Keratinocyte (primary cell): ENCODE data around the gene SMARCA2. TPM values are rescaled to one million over a fixed set of nuclear protein-coding genes. Genes with fewer than 3 reads are reported as not detected.

Source experiments
- DNase-seq: peaks from one replicate; pipeline ENCODE4 v3.0.0-alpha.2; 2011; ENCODE audit warnings: low read depth, missing footprints, low spot score
- FAIRE-seq: peaks from 2 replicates; lab custom pipeline; 2011; peaks lifted over from hg19 to GRCh38; lab: Jason Lieb, UNC
- H2AFZ ChIP-seq: 2 replicates; pipeline ENCODE4 v1.6.0; 2012; ENCODE audit warnings: low read length, control low read depth, inconsistent platforms; ENCODE audit not compliant: control insufficient read depth
- H3K27ac ChIP-seq: 2 replicates; pipeline ENCODE4 v1.5.1; 2011; ENCODE audit warnings: low read length; ENCODE audit not compliant: control insufficient read depth, insufficient read depth
- H3K27me3 ChIP-seq: 3 replicates; pipeline ENCODE4 v1.6.0; 2011; ENCODE audit warnings: low read length; ENCODE audit not compliant: control insufficient read depth, insufficient read depth; ENCODE audit errors: extremely low read depth
- H3K36me3 ChIP-seq, 2 experiments: 2 replicates in 1 of 2; 3 replicates in 1 of 2; pipeline ENCODE4 v1.5.1; 2011; ENCODE audit warnings: low read length in 2 of 2, mild to moderate bottlenecking in 1 of 2; ENCODE audit not compliant: control insufficient read depth in 2 of 2, insufficient read depth in 2 of 2; ENCODE audit errors: extremely low read depth in 1 of 2
- H3K4me1 ChIP-seq: 3 replicates; pipeline ENCODE4 v1.5.1; 2011; ENCODE audit warnings: low read length; ENCODE audit not compliant: control insufficient read depth, insufficient read depth; ENCODE audit errors: extremely low read depth
- H3K4me2 ChIP-seq: 3 replicates; pipeline ENCODE4 v1.6.0; 2011; ENCODE audit warnings: low read depth, low read length; ENCODE audit not compliant: control insufficient read depth, insufficient read depth; ENCODE audit errors: extremely low read depth
- H3K4me3 ChIP-seq, 3 experiments: fragments of 200-600 bp in 1 of 3; sonication (generic) in 1 of 3; 2 replicates in 2 of 3; 3 replicates in 1 of 3; pipeline ENCODE4 v1.5.1; 2011 to 2016; ENCODE audit warnings: low read length in 3 of 3, mild to moderate bottlenecking in 3 of 3, control low read depth in 2 of 3, inconsistent platforms in 1 of 3, low read depth in 1 of 3, mixed read lengths in 1 of 3, mixed run types in 1 of 3, moderate library complexity in 1 of 3; ENCODE audit not compliant: control insufficient read depth in 2 of 3, insufficient read depth in 2 of 3; ENCODE audit errors: extremely low read depth in 1 of 3
- H3K79me2 ChIP-seq: 2 replicates; pipeline ENCODE4 v1.6.0; 2012; ENCODE audit warnings: low read length; ENCODE audit not compliant: control insufficient read depth, insufficient read depth
- H3K9ac ChIP-seq: 3 replicates; pipeline ENCODE4 v1.6.0; 2011; ENCODE audit warnings: low read length; ENCODE audit not compliant: control insufficient read depth, insufficient read depth; ENCODE audit errors: extremely low read depth
- H3K9me1 ChIP-seq: 3 replicates; pipeline ENCODE4 v1.6.0; 2011; ENCODE audit warnings: low read length; ENCODE audit not compliant: control insufficient read depth, insufficient read depth; ENCODE audit errors: extremely low read depth
- H3K9me3 ChIP-seq: 2 replicates; pipeline ENCODE4 v1.5.1; 2012; ENCODE audit warnings: low read depth, low read length; ENCODE audit not compliant: control insufficient read depth
- H4K20me1 ChIP-seq: 3 replicates; pipeline ENCODE4 v1.6.0; 2011; ENCODE audit warnings: low read length; ENCODE audit not compliant: control insufficient read depth, insufficient read depth; ENCODE audit errors: extremely low read depth
- EZH2 ChIP-seq: IDR thresholded peaks from one replicate; pipeline ENCODE4 v1.6.1; 2012; ENCODE audit warnings: inconsistent platforms, mild to moderate bottlenecking, low read length, moderate library complexity
- dilution Hi-C: fragments of 300-500 bp; cut with MboI; formaldehyde crosslinking; loops from one replicate; pipeline ENCODE4 v1.7.0; 2020; ENCODE audit warnings: low sequenced_read_pairs; ENCODE audit not compliant: extremely low pct_ligation_motif_present
- polyA plus RNA-seq, 5 experiments: library from polyadenylated mRNA; depleted of rRNA in 3 of 5; stranded (reverse) in 3 of 5; stranded (forward) in 1 of 5; unstranded in 1 of 5; fragments of >200 nt; gene quantifications; 1 replicate in 1 of 5; 2 replicates in 3 of 5; 3 replicates in 1 of 5; pipeline versions ENCODE4 v1.2.1 to v1.2.3, GENCODE V29; 2011 to 2012; ENCODE audit warnings: missing spikeins in 2 of 5, low read depth in 1 of 5, low replicate concordance in 1 of 5
- TF ChIP-seq, protein P1 (sequence below), 3 experiments: IDR thresholded peaks in 1 of 3; conservative IDR thresholded peaks in 1 of 3; optimal IDR thresholded peaks in 1 of 3; 2 replicates in 2 of 3; 3 replicates in 1 of 3; pipeline versions ENCODE3 to v1.5.1; 2011; ENCODE audit warnings: low read length in 3 of 3, mild to moderate bottlenecking in 3 of 3, moderate library complexity in 2 of 3, control low read depth in 1 of 3, inconsistent platforms in 1 of 3; ENCODE audit not compliant: insufficient read depth in 2 of 3; ENCODE audit errors: extremely low read depth in 1 of 3

SMARCA2 gene
- polyA plus RNA-seq, 1 donor (not counting 4 experiments of a cell fraction or from before 2014, with no cell fraction given), result 39.0 TPM

DNA sequence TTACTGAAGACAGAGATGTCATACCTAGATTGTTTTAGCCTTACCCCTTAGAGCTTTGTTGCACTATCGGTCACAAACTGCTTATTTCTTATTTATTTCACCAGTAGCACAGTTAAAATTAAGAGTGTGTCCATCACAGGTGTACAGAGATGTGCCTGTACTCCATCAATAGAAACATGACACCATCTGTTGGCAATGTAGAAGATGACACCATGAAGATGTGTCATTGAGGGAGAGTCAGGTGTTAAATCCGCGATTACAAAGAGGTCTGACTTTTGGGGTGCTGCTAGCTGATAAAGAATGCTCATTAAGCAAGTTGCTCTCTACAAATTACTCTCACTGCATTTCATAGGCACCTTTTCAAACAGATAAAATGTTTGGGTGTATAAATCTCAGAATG lies 164.4 kb downstream of the SMARCA2 start:
- Histone ChIP-seq H3K9ac (no peak overlapping the region), H4K20me1 (no peaks in the 10 kb centered on the region), H3K4me2 (no peak overlapping the region), H3K9me1 (no peaks in the 10 kb centered on the region), H2AFZ (no peak overlapping the region), H3K4me1 (peaks cover 3% of the 10 kb centered on the region), H3K4me3 (no peak overlapping the region), H3K27ac (no peak overlapping the region), H3K27me3 (no peaks in the 10 kb centered on the region), H3K36me3 (no peaks in the 10 kb centered on the region), H3K79me2 (no peaks in the 10 kb centered on the region), H3K9me3 (no peaks in the 10 kb centered on the region)
- FAIRE-seq (peak; percentile 44), DNase-seq (no peak)
- TF ChIP-seq, protein P1, sequence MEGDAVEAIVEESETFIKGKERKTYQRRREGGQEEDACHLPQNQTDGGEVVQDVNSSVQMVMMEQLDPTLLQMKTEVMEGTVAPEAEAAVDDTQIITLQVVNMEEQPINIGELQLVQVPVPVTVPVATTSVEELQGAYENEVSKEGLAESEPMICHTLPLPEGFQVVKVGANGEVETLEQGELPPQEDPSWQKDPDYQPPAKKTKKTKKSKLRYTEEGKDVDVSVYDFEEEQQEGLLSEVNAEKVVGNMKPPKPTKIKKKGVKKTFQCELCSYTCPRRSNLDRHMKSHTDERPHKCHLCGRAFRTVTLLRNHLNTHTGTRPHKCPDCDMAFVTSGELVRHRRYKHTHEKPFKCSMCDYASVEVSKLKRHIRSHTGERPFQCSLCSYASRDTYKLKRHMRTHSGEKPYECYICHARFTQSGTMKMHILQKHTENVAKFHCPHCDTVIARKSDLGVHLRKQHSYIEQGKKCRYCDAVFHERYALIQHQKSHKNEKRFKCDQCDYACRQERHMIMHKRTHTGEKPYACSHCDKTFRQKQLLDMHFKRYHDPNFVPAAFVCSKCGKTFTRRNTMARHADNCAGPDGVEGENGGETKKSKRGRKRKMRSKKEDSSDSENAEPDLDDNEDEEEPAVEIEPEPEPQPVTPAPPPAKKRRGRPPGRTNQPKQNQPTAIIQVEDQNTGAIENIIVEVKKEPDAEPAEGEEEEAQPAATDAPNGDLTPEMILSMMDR (optimal IDR thresholded peaks at IDR 0.05 in 1 of 3, IDR thresholded peaks at IDR 0.05 in 1 of 3, conservative IDR thresholded peaks at IDR 0.05 in 1 of 3; ENCODE audit: extremely low read depth in 1 of 3, insufficient read depth in 2 of 3, low read length in 3 of 3), result peak in 2 of 3 experiments; percentile 43 to 55
- TF ChIP-seq EZH2, result no peak
- dilution Hi-C loops, result no loop called here

DNA sequence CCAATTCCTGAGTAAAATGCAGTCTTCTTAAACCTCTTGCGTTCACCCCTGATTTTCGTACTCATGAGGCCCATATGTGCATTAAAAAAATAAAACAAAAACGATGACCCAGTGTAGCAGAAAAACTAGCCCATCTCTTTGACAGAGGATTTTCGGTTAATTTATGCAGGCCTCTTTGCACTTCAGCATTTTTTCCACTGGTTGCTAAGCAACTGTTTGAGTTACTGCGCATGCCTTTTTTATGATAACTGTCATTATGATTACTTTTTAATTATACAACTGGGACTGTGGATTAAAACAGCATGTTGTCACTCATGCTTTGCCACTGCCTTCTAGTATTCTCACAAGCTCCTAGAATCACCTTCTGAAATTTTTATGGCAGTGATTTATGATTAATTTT lies 165.0 kb downstream of the SMARCA2 start:
- Histone ChIP-seq H3K4me3 (no peak overlapping the region), H3K36me3 (no peaks in the 10 kb centered on the region), H4K20me1 (no peaks in the 10 kb centered on the region), H3K9ac (no peak overlapping the region), H2AFZ (no peak overlapping the region), H3K27ac (no peak overlapping the region), H3K9me1 (no peaks in the 10 kb centered on the region), H3K4me1 (peaks cover 3% of the 10 kb centered on the region), H3K79me2 (no peaks in the 10 kb centered on the region), H3K4me2 (no peak overlapping the region), H3K27me3 (no peaks in the 10 kb centered on the region), H3K9me3 (no peaks in the 10 kb centered on the region)
- TF ChIP-seq, protein P1 (optimal IDR thresholded peaks at IDR 0.05 in 1 of 3, IDR thresholded peaks at IDR 0.05 in 1 of 3, conservative IDR thresholded peaks at IDR 0.05 in 1 of 3; ENCODE audit: extremely low read depth in 1 of 3, insufficient read depth in 2 of 3, low read length in 3 of 3), result no peak
- no peak for TF ChIP-seq EZH2
- FAIRE-seq (peak; percentile 23), DNase-seq (no peak)
- dilution Hi-C loops, result no loop called here
